Renal cortex interstitium (tissue), 15 donors: ENCODE measurements around the gene C16orf86. TPM values are rescaled to one million over a fixed set of nuclear protein-coding genes. Genes with fewer than 3 reads are reported as not detected.
A peak's percentile ranks its signal among the peaks of the same experiment; 100 is the strongest.

Source experiments
- DNase-seq, 11 donors: peaks; one replicate each; pipeline ENCODE4 v3.0.0-alpha.2; 2013; ENCODE audit warnings: low read depth in 9 of 11, low spot score in 4 of 11; ENCODE audit errors: extremely low read depth in 1 of 11
- long read RNA-seq, 16 experiments: transcript quantifications; one replicate each; lab custom pipeline, GENCODE V29; 2026
- polyA plus RNA-seq, 3 donors: library from polyadenylated mRNA; unstranded; fragments of 120-200 nt; gene quantifications; one replicate each; pipeline ENCODE4 v1.2.1, GENCODE V29; 2013; ENCODE audit not compliant: insufficient read length in 3 of 3

Gene C16orf86
- 1 to 10 TPM; 2.9 to 4.8 (median 4.1) TPM for polyA plus RNA-seq
- long read RNA-seq, donor 1, partial matches to known transcripts = 0 of 2 reads
- long read RNA-seq, donor 1, other reads (novel, unspliced or antisense) = 0 of 2 reads
- long read RNA-seq, donor 2, partial matches to known transcripts = 0 of 1 reads
- long read RNA-seq, donor 2, other reads (novel, unspliced or antisense) = 0 of 1 reads
- long read RNA-seq, donor 3, partial matches to known transcripts = 0 of 1 reads
- long read RNA-seq, donor 3, other reads (novel, unspliced or antisense) = 0 of 1 reads
- long read RNA-seq, donor 4, partial matches to known transcripts = 0 of 2 reads
- long read RNA-seq, donor 4, other reads (novel, unspliced or antisense) = 0 of 2 reads
- long read RNA-seq, donor 5 = 0 reads
- long read RNA-seq, donor 6 = 0 reads
- long read RNA-seq, donor 7 = 0 reads
- long read RNA-seq, donor 8 = 0 reads
- long read RNA-seq, donor 9, partial matches to known transcripts = 0 of 3 reads
- long read RNA-seq, donor 9, other reads (novel, unspliced or antisense) = 0 of 3 reads
- long read RNA-seq, donor 10 = 0 reads
- long read RNA-seq, donor 11, partial matches to known transcripts = 0 of 5 reads
- long read RNA-seq, donor 11, other reads (novel, unspliced or antisense) = 0 of 5 reads
- long read RNA-seq, donor 12 = 0 reads
- long read RNA-seq, donor 13 = 0 reads
- long read RNA-seq, donor 14, partial matches to known transcripts = 0 of 3 reads
- long read RNA-seq, donor 14, other reads (novel, unspliced or antisense) = 0 of 3 reads
- long read RNA-seq, donor 15 = 0 reads
- long read RNA-seq, donor 16, partial matches to known transcripts = 0 of 4 reads
- long read RNA-seq, donor 16, other reads (novel, unspliced or antisense) = 0 of 4 reads

- DNase-seq = peak in 6 of 11 donors; percentile 66 to 79 (median 70)
These were observed at the start of gene C16orf86, which contains the start of gene ENKD1 for GRCh38 chr16:67666559-67667452. Gene C16orf86, plus strand, starts transcription at chr16:67666814. Its CDS starts 157 bp downstream, at chr16:67666971. Gene ENKD1, minus strand, starts transcription at chr16:67666750. Its CDS starts 308 bp downstream, at chr16:67666442.

GRCh38 chr16:67628216-67628615, 38.4 kb upstream of the C16orf86 start:
- DNase-seq = no peak

- no peak for DNase-seq
These were observed 34.0 kb upstream of the C16orf86 start for GRCh38 chr16:67632415-67633172.

- DNase-seq = no peak
These were observed 29.9 kb upstream of the C16orf86 start for GRCh38 chr16:67636713-67637112.

- DNase-seq = no peak
These were observed 29.0 kb upstream of the C16orf86 start for GRCh38 chr16:67637625-67638024.

GRCh38 chr16:67641779-67642708, 24.6 kb upstream of the C16orf86 start:
- DNase-seq = no peak

- DNase-seq = no peak
These were observed 22.6 kb upstream of the C16orf86 start for GRCh38 chr16:67644038-67644437.

- no peak for DNase-seq
These were observed 21.1 kb upstream of the C16orf86 start for GRCh38 chr16:67645397-67646121.

- no peak for DNase-seq
These were observed 19.4 kb upstream of the C16orf86 start for GRCh38 chr16:67647111-67647651.

- DNase-seq = no peak
These were observed 18.9 kb upstream of the C16orf86 start for GRCh38 chr16:67647681-67648080.

GRCh38 chr16:67648088-67648763, 18.4 kb upstream of the C16orf86 start:
- DNase-seq = no peak

GRCh38 chr16:67648764-67649407, 17.7 kb upstream of the C16orf86 start:
- no peak for DNase-seq

GRCh38 chr16:67649494-67649931, 17.1 kb upstream of the C16orf86 start:
- DNase-seq = no peak

- no peak for DNase-seq
These were observed 16.6 kb upstream of the C16orf86 start for GRCh38 chr16:67650023-67650422.

GRCh38 chr16:67651039-67651438, 15.6 kb upstream of the C16orf86 start:
- no peak for DNase-seq
